Astrocyte (in vitro differentiated cells and primary cell): ENCODE measurements around the gene VEPH1.

ENCODE experiments used
- CTCF ChIP-seq: IDR thresholded peaks from 2 replicates; pipeline ENCODE4 v1.5.1; 2011; ENCODE audit warnings: low read depth, mild to moderate bottlenecking, inconsistent platforms, low read length, moderate library complexity; ENCODE audit not compliant: insufficient read depth
- EZH2 ChIP-seq: IDR thresholded peaks from 2 replicates; pipeline ENCODE4 v1.6.1; 2012; ENCODE audit warnings: mild to moderate bottlenecking, low read length, inconsistent platforms; ENCODE audit not compliant: insufficient read depth

- TF ChIP-seq CTCF, result no peak
- no peak for TF ChIP-seq EZH2
Measured at GRCh38 chr3:157540656-157541055, 37.4 kb upstream of the VEPH1 start.
